Fibroblast of lung (primary cell): Measurements from ENCODE around the gene GID8. TPM values are rescaled to one million over a fixed set of nuclear protein-coding genes. Genes with fewer than 3 reads are reported as not detected.

ENCODE experiments used
- DNase-seq, 2 donors: peaks; one replicate each; pipeline versions ENCODE4 v3.0.0 to v3.0.0-alpha.2; 2010; ENCODE audit warnings: low read depth in 2 of 2
- H2AFZ ChIP-seq: 2 replicates; pipeline ENCODE4 v1.5.1; 2012; ENCODE audit warnings: low read length, control low read depth, inconsistent platforms
- H3K27ac ChIP-seq: 2 replicates; pipeline ENCODE4 v1.5.1; 2011; ENCODE audit warnings: low read length, control low read depth; ENCODE audit not compliant: insufficient read depth
- H3K27me3 ChIP-seq: 2 replicates; pipeline ENCODE4 v1.5.1; 2011; ENCODE audit warnings: mild to moderate bottlenecking, low read length; ENCODE audit not compliant: control insufficient read depth, insufficient read depth
- H3K36me3 ChIP-seq: 2 replicates; pipeline ENCODE4 v1.5.1; 2011; ENCODE audit warnings: low read length; ENCODE audit not compliant: control insufficient read depth, insufficient read depth
- H3K4me1 ChIP-seq: 2 replicates; pipeline ENCODE4 v1.5.1; 2011; ENCODE audit warnings: low read length; ENCODE audit not compliant: control insufficient read depth, insufficient read depth; ENCODE audit errors: extremely low read depth
- H3K4me2 ChIP-seq: 2 replicates; pipeline ENCODE4 v1.5.1; 2011; ENCODE audit warnings: low read length, control low read depth; ENCODE audit not compliant: insufficient read depth; ENCODE audit errors: extremely low read depth
- H3K4me3 ChIP-seq, 4 experiments: fragments of 200-600 bp in 1 of 4; sonication (generic) in 1 of 4; replicated peaks in 1 of 4; 2 replicates each; pipeline ENCODE4 v1.5.1; 2011 to 2016; ENCODE audit warnings: low read length in 4 of 4, low read depth in 3 of 4, mild to moderate bottlenecking in 3 of 4, control low read depth in 2 of 4, inconsistent platforms in 1 of 4, mixed read lengths in 1 of 4; ENCODE audit not compliant: insufficient read depth in 1 of 4; ENCODE audit errors: control extremely low read depth in 1 of 4
- H3K79me2 ChIP-seq: 2 replicates; pipeline ENCODE4 v1.5.1; 2012; ENCODE audit warnings: mild to moderate bottlenecking, low read length, inconsistent platforms; ENCODE audit not compliant: control insufficient read depth, insufficient read depth
- H3K9ac ChIP-seq: 2 replicates; pipeline ENCODE4 v1.5.1; 2011; ENCODE audit warnings: mild to moderate bottlenecking, low read length, control low read depth; ENCODE audit not compliant: insufficient read depth
- H3K9me3 ChIP-seq: 2 replicates; pipeline ENCODE4 v1.5.1; 2012; ENCODE audit warnings: low read depth, low read length; ENCODE audit not compliant: control insufficient read depth, insufficient read depth
- H4K20me1 ChIP-seq: 2 replicates; pipeline ENCODE4 v1.5.1; 2011; ENCODE audit warnings: low read length; ENCODE audit not compliant: control insufficient read depth, insufficient read depth; ENCODE audit errors: extremely low read depth
- EZH2 ChIP-seq: IDR thresholded peaks from 2 replicates; pipeline ENCODE4 v1.5.1; 2012; ENCODE audit warnings: low read length, control low read depth, mild to moderate bottlenecking; ENCODE audit errors: missing control alignments
- polyA plus RNA-seq, 2 donors: library from polyadenylated mRNA; depleted of rRNA in 1 of 2; stranded (reverse) in 1 of 2; unstranded in 1 of 2; fragments of >200 nt; gene quantifications; 2 replicates each; pipeline ENCODE4 v1.2.1, GENCODE V29; 2011 to 2012; ENCODE audit warnings: missing spikeins in 1 of 2
- total RNA-seq: library from RNA; depleted of rRNA; stranded (reverse); fragments of >200 nt; gene quantifications from 2 replicates; pipeline ENCODE4 v1.2.1, GENCODE V29; 2014
- TF ChIP-seq, protein P1 (sequence below), 2 donors: IDR thresholded peaks in 1 of 2; conservative IDR thresholded peaks in 1 of 2; 1 replicate in 1 of 2; 2 replicates in 1 of 2; pipeline ENCODE4 v1.5.1; 2011 to 2012; ENCODE audit warnings: low read length in 2 of 2, control low read depth in 1 of 2, inconsistent platforms in 1 of 2, low read depth in 1 of 2, mild to moderate bottlenecking in 1 of 2

The GID8 gene
- total and polyA plus RNA-seq, 2 donors (not counting 1 experiment from before 2014, with no cell fraction given): 23.0 to 33.9 TPM

DNA sequence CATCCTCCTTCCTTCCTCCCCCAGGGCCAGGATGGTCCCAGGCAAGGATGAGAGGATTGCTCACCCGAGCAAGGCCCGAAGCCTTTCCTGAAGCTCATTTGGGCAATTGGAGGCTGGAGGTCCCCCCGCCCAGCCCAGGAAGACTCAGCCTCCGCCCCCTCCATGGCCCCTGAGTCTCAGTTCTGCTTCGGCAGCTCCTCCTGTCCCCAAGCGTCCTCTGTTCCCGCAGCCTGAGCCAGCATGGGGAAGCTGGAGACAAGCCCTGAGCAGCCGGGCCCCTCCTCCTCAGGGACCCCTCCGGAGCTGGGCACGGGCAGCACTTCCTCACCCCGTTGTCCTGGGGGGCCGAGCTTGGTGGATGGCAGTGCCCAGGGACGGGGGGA lies 40.6 kb downstream of the GID8 start:
- no peak overlapping the region for H3K9ac ChIP-seq
- H3K4me3 ChIP-seq: no peak overlapping the region
- H3K4me2 ChIP-seq: no peak overlapping the region
- H3K27me3 ChIP-seq: peaks cover 31% of the 10 kb centered on the region
- TF ChIP-seq, protein P1, sequence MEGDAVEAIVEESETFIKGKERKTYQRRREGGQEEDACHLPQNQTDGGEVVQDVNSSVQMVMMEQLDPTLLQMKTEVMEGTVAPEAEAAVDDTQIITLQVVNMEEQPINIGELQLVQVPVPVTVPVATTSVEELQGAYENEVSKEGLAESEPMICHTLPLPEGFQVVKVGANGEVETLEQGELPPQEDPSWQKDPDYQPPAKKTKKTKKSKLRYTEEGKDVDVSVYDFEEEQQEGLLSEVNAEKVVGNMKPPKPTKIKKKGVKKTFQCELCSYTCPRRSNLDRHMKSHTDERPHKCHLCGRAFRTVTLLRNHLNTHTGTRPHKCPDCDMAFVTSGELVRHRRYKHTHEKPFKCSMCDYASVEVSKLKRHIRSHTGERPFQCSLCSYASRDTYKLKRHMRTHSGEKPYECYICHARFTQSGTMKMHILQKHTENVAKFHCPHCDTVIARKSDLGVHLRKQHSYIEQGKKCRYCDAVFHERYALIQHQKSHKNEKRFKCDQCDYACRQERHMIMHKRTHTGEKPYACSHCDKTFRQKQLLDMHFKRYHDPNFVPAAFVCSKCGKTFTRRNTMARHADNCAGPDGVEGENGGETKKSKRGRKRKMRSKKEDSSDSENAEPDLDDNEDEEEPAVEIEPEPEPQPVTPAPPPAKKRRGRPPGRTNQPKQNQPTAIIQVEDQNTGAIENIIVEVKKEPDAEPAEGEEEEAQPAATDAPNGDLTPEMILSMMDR (conservative IDR thresholded peaks at IDR 0.05 in 1 of 2, IDR thresholded peaks at IDR 0.05 in 1 of 2; ENCODE audit: low read depth in 1 of 2, low read length in 2 of 2): no peak
- no peak for TF ChIP-seq EZH2
- H3K4me1 ChIP-seq: no peaks in the 10 kb centered on the region
- DNase-seq: no peak
- no peak overlapping the region for H3K27ac ChIP-seq
- H3K79me2 ChIP-seq: no peaks in the 10 kb centered on the region
- no peaks in the 10 kb centered on the region for H3K36me3 ChIP-seq
- no peak overlapping the region for H2AFZ ChIP-seq
- no peaks in the 10 kb centered on the region for H3K9me3 ChIP-seq
- no peaks in the 10 kb centered on the region for H4K20me1 ChIP-seq

DNA sequence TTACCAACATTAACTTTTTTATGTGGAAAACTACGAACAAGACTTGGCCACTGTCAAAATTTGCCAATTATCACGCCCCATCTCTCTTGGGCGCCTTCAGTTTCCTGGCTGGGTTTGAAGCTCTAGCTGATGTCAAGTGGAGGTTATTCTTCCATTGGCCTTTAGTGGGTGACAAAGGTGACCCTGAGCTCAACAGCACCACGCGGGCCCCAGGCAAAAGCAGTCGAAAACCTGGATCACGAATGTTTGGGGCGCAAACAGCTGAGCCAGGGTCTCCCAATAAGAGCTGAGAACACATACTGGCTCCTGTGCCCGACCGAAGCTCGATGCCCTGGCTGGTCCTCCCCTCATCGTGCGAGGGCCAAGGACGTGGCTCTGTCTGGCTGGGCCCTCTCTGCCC lies 41.4 kb downstream of the GID8 start:
- Histone ChIP-seq H3K4me3 (no peak overlapping the region), H3K79me2 (no peaks in the 10 kb centered on the region), H4K20me1 (no peaks in the 10 kb centered on the region), H3K9me3 (no peaks in the 10 kb centered on the region), H3K4me1 (no peaks in the 10 kb centered on the region), H3K27ac (no peak overlapping the region), H3K4me2 (no peak overlapping the region), H3K36me3 (no peaks in the 10 kb centered on the region), H3K27me3 (peaks cover 29% of the 10 kb centered on the region), H3K9ac (no peak overlapping the region), H2AFZ (no peak overlapping the region)
- no peak for TF ChIP-seq EZH2
- TF ChIP-seq, protein P1 (conservative IDR thresholded peaks at IDR 0.05 in 1 of 2, IDR thresholded peaks at IDR 0.05 in 1 of 2; ENCODE audit: low read depth in 1 of 2, low read length in 2 of 2): no peak
- no peak for DNase-seq

DNA sequence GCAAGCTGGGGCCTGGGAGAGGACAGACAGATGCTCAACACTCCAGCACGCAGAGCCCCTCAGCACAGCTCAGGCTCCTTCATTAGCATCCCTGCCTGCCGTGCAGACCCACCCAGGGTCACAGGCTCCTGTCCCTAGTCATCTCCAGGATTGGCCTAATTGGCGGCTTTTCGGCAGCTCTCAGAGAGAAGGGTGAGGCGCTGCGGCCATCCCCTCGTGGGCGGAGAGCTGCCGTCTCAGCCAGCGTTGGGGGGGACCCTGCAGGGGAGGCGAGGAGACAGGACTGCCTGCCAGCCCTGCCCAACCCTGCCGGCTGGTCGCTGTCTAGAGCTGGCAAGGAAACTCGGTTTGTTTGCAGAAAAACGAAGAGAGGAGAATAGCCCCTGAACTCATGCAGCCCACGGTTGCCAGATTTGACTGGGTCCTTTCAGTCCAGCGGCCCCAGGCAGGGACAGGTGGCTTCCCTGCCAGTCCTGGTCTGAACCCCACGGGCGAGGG lies 42.0 kb downstream of the GID8 start:
- H2AFZ ChIP-seq: no peak overlapping the region
- no peak overlapping the region for H3K4me3 ChIP-seq
- no peaks in the 10 kb centered on the region for H3K4me1 ChIP-seq
- no peak for TF ChIP-seq EZH2
- TF ChIP-seq, protein P1 (conservative IDR thresholded peaks at IDR 0.05 in 1 of 2, IDR thresholded peaks at IDR 0.05 in 1 of 2; ENCODE audit: low read depth in 1 of 2, low read length in 2 of 2): no peak
- no peaks in the 10 kb centered on the region for H3K79me2 ChIP-seq
- no peaks in the 10 kb centered on the region for H3K9me3 ChIP-seq
- H3K27ac ChIP-seq: no peak overlapping the region
- no peak overlapping the region for H3K4me2 ChIP-seq
- H4K20me1 ChIP-seq: no peaks in the 10 kb centered on the region
- no peaks in the 10 kb centered on the region for H3K36me3 ChIP-seq
- no peak for DNase-seq
- peaks cover 24% of the 10 kb centered on the region for H3K27me3 ChIP-seq
- H3K9ac ChIP-seq: no peak overlapping the region
